Measurements from ENCODE around the gene FBXL4.

- TF ChIP-seq POLR2A (IDR thresholded peaks at IDR 0.05; ENCODE audit: low read length) (no peak), GATA1 (IDR thresholded peaks at IDR 0.05; ENCODE audit: low read depth, low read length) (no peak)
These were observed 26.6 kb upstream of the FBXL4 start for GRCh38 chr6:98974309-98974708.

Measured in erythroblast (primary cell).